IMR-90 (cell line): Measurements from ENCODE around the gene EID1.

Experiments
- CHD1 ChIP-seq: IDR thresholded peaks from 2 replicates; pipeline ENCODE4 v1.6.1; 2012; ENCODE audit warnings: low read depth, low read length, improper control_type of control experiment
- FOS ChIP-seq: fragments of 150-350 bp; IDR thresholded peaks from 2 replicates; pipeline ENCODE4 v1.6.1; 2016; ENCODE audit warnings: low read depth, low read length
- POLR2A ChIP-seq: IDR thresholded peaks from 2 replicates; pipeline ENCODE4 v1.6.1; 2012; ENCODE audit warnings: mild to moderate bottlenecking, low read depth, low read length
- TF ChIP-seq, protein P1 (sequence below): conservative IDR thresholded peaks from 2 replicates; pipeline ENCODE4 v1.5.1; 2012; ENCODE audit warnings: mild to moderate bottlenecking, low read depth, low read length, improper control_type of control experiment

DNA sequence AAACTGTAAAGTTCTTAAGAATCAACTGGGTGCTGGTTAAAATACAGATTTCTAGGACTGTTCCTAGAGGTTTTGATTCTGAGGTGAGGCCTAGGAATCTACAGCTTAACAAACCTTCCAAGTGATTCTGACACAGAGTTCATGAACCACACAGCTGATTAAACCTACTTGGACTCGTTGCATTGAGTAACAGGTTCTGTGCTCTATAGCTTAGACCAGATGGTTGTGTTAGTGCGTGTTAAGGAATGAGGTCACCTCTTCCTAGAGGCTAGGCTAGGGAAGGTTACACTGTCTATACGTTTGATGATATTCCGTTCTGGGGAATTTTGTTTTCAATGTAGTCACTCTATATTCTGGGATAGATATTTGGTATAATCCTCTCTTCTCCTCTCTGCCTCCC lies 21.9 kb downstream of the EID1 start:
- TF ChIP-seq, protein P1, sequence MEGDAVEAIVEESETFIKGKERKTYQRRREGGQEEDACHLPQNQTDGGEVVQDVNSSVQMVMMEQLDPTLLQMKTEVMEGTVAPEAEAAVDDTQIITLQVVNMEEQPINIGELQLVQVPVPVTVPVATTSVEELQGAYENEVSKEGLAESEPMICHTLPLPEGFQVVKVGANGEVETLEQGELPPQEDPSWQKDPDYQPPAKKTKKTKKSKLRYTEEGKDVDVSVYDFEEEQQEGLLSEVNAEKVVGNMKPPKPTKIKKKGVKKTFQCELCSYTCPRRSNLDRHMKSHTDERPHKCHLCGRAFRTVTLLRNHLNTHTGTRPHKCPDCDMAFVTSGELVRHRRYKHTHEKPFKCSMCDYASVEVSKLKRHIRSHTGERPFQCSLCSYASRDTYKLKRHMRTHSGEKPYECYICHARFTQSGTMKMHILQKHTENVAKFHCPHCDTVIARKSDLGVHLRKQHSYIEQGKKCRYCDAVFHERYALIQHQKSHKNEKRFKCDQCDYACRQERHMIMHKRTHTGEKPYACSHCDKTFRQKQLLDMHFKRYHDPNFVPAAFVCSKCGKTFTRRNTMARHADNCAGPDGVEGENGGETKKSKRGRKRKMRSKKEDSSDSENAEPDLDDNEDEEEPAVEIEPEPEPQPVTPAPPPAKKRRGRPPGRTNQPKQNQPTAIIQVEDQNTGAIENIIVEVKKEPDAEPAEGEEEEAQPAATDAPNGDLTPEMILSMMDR = no peak
- TF ChIP-seq POLR2A (no peak), CHD1 (no peak), FOS (no peak)
